IMR-90 (cell line): Measurements from ENCODE around the gene CTSL. TPM values are rescaled to one million over a fixed set of nuclear protein-coding genes. Genes with fewer than 3 reads are reported as not detected.

ENCODE experiments used
- ATAC-seq: fragments of 200-7000 bp; cut with Tn5 transposase; 2 replicates; pipeline ENCODE4 v1.9.1; 2020; ENCODE audit warnings: low read depth, mild to moderate bottlenecking, moderate library complexity
- BruUV-seq: library from RNA; stranded (reverse); fragments of 400-500 nt; replicated peaks from 2 replicates; lab custom pipeline; 2021; lab: Mats Ljungman, UMichigan
- CTCF ChIA-PET: fragments of 300-600 bp; formaldehyde crosslinking; extraction: SDS; loops from one replicate; lab custom pipeline; 2021; ENCODE audit warnings: antibody characterized with exemption; lab: Yijun Ruan, JAX
- POLR2A ChIA-PET: fragments of 300-600 bp; sonication (Branson Sonifier 250); formaldehyde crosslinking; loops from one replicate; lab custom pipeline; 2022; ENCODE audit warnings: antibody characterized with exemption; ENCODE audit not compliant: unreplicated experiment; lab: Charles Lee
- DNase-seq: peaks from one replicate; pipeline ENCODE4 v3.0.0; 2013
- H2AFZ ChIP-seq: replicated peaks from 2 replicates; pipeline ENCODE3; 2013; ENCODE audit warnings: low read length, mild to moderate bottlenecking; ENCODE audit not compliant: poor library complexity
- H2AK5ac ChIP-seq: 2 replicates; pipeline ENCODE4 v1.6.1; 2013; ENCODE audit warnings: low read depth, low read length, inconsistent platforms
- H2AK9ac ChIP-seq: replicated peaks from 2 replicates; pipeline ENCODE3; 2013; ENCODE audit warnings: mild to moderate bottlenecking, low read depth, low read length, moderate library complexity; ENCODE audit not compliant: poor library complexity
- H2BK120ac ChIP-seq: 2 replicates; pipeline ENCODE4 v1.6.1; 2013; ENCODE audit warnings: low read depth, low read length, inconsistent platforms
- H2BK15ac ChIP-seq: 3 replicates; pipeline ENCODE4 v1.6.1; 2013; ENCODE audit warnings: low read depth, low read length, inconsistent platforms
- H2BK20ac ChIP-seq: 2 replicates; pipeline ENCODE4 v1.6.1; 2013; ENCODE audit warnings: low read depth, mild to moderate bottlenecking, inconsistent platforms, low read length, moderate library complexity
- H2BK5ac ChIP-seq: 2 replicates; pipeline ENCODE4 v1.6.1; 2013; ENCODE audit warnings: mild to moderate bottlenecking, low read depth, low read length, inconsistent platforms; ENCODE audit not compliant: poor library complexity, severe bottlenecking
- H3K14ac ChIP-seq: replicated peaks from 2 replicates; pipeline ENCODE4 v1.6.1; 2013; ENCODE audit warnings: low read depth, low read length, inconsistent platforms
- H3K18ac ChIP-seq: 2 replicates; pipeline ENCODE4 v1.6.1; 2013; ENCODE audit warnings: low read depth, low read length, control low read depth
- H3K23ac ChIP-seq: 2 replicates; pipeline ENCODE4 v1.6.1; 2013; ENCODE audit warnings: low read depth, low read length, inconsistent platforms
- H3K27ac ChIP-seq: 2 replicates; pipeline ENCODE4 v1.5.1; 2013; ENCODE audit warnings: mild to moderate bottlenecking, control low read depth, low read length; ENCODE audit not compliant: insufficient read depth
- H3K27me3 ChIP-seq: 2 replicates; pipeline ENCODE4 v1.6.1; 2013; ENCODE audit warnings: low read length; ENCODE audit not compliant: control insufficient read depth, insufficient read depth
- H3K36me3 ChIP-seq: 2 replicates; pipeline ENCODE4 v1.6.1; 2013; ENCODE audit warnings: low read length, mixed read lengths; ENCODE audit not compliant: control insufficient read depth, insufficient read depth
- H3K4ac ChIP-seq: 2 replicates; pipeline ENCODE4 v1.6.1; 2013; ENCODE audit warnings: low read depth, low read length, inconsistent platforms
- H3K4me1 ChIP-seq: 2 replicates; pipeline ENCODE4 v1.6.1; 2013; ENCODE audit warnings: low read length, mixed read lengths; ENCODE audit not compliant: control insufficient read depth, insufficient read depth
- H3K4me2 ChIP-seq: 2 replicates; pipeline ENCODE4 v1.6.1; 2013; ENCODE audit warnings: low read depth, mild to moderate bottlenecking, control low read depth, low read length, moderate library complexity
- H3K4me3 ChIP-seq: 2 replicates; pipeline ENCODE4 v1.5.1; 2013; ENCODE audit warnings: low read depth, mild to moderate bottlenecking, control low read depth, low read length, moderate library complexity; ENCODE audit not compliant: insufficient read depth
- H3K56ac ChIP-seq: 2 replicates; pipeline ENCODE4 v1.6.1; 2013; ENCODE audit warnings: low read length, inconsistent platforms; ENCODE audit not compliant: insufficient read depth; ENCODE audit errors: extremely low read depth
- H3K79me1 ChIP-seq, 2 experiments: 2 replicates each; pipeline ENCODE4 v1.6.1; 2013; ENCODE audit warnings: low read length in 2 of 2, inconsistent platforms in 1 of 2, low read depth in 1 of 2
- H3K9ac ChIP-seq: 2 replicates; pipeline ENCODE4 v1.6.1; 2013; ENCODE audit warnings: low read depth, low read length, control low read depth
- H3K9me1 ChIP-seq: 2 replicates; pipeline ENCODE4 v1.6.1; 2013; ENCODE audit warnings: low read length, inconsistent platforms; ENCODE audit not compliant: insufficient read depth
- H3K9me3 ChIP-seq: 2 replicates; pipeline ENCODE4 v1.6.1; 2013; ENCODE audit warnings: low read length; ENCODE audit not compliant: control insufficient read depth, insufficient read depth
- H4K20me1 ChIP-seq: 2 replicates; pipeline ENCODE4 v1.6.1; 2013; ENCODE audit warnings: low read length, inconsistent platforms; ENCODE audit not compliant: insufficient read depth
- H4K5ac ChIP-seq: 2 replicates; pipeline ENCODE4 v1.6.1; 2013; ENCODE audit warnings: mild to moderate bottlenecking, low read depth, low read length, control low read depth
- H4K8ac ChIP-seq, 2 experiments: 2 replicates each; pipeline ENCODE4 v1.6.1; 2013; ENCODE audit warnings: low read depth in 2 of 2, low read length in 2 of 2, control low read depth in 1 of 2, inconsistent platforms in 1 of 2
- H4K91ac ChIP-seq: 2 replicates; pipeline ENCODE4 v1.6.1; 2013; ENCODE audit warnings: low read depth, low read length, inconsistent platforms; ENCODE audit not compliant: insufficient read depth
- BHLHE40 ChIP-seq: fragments of 150-350 bp; IDR thresholded peaks from 2 replicates; pipeline ENCODE4 v1.6.1; 2016; ENCODE audit warnings: mild to moderate bottlenecking, low read depth, low read length
- CEBPB ChIP-seq: IDR thresholded peaks from 2 replicates; pipeline ENCODE4 v1.6.1; 2012; ENCODE audit warnings: low read depth, low read length, improper control_type of control experiment
- CHD1 ChIP-seq: IDR thresholded peaks from 2 replicates; pipeline ENCODE4 v1.6.1; 2012; ENCODE audit warnings: low read depth, low read length, improper control_type of control experiment
- CTCF ChIP-seq: conservative IDR thresholded peaks from 2 replicates; pipeline ENCODE4 v1.5.1; 2012; ENCODE audit warnings: mild to moderate bottlenecking, low read depth, low read length, improper control_type of control experiment
- ELK1 ChIP-seq: fragments of 150-350 bp; IDR thresholded peaks from 2 replicates; pipeline ENCODE4 v1.6.1; 2016; ENCODE audit warnings: low read depth, mild to moderate bottlenecking, low read length, moderate library complexity, borderline replicate concordance
- FOS ChIP-seq: fragments of 150-350 bp; IDR thresholded peaks from 2 replicates; pipeline ENCODE4 v1.6.1; 2016; ENCODE audit warnings: low read depth, low read length
- MAFK ChIP-seq: IDR thresholded peaks from 2 replicates; pipeline ENCODE4 v1.6.1; 2012; ENCODE audit warnings: low read depth, low read length, improper control_type of control experiment
- MAZ ChIP-seq: IDR thresholded peaks from 2 replicates; pipeline ENCODE4 v1.6.1; 2012; ENCODE audit warnings: low read depth, mild to moderate bottlenecking, low read length, improper control_type of control experiment, moderate library complexity, borderline replicate concordance
- MXI1 ChIP-seq: IDR thresholded peaks from 2 replicates; pipeline ENCODE4 v1.6.1; 2012; ENCODE audit warnings: low read depth, mild to moderate bottlenecking, low read length, moderate library complexity, borderline replicate concordance
- NFE2L2 ChIP-seq: fragments of 150-350 bp; IDR thresholded peaks from 2 replicates; pipeline ENCODE4 v1.6.1; 2016; ENCODE audit warnings: low read depth, mild to moderate bottlenecking, low read length
- POLR2A ChIP-seq: IDR thresholded peaks from 2 replicates; pipeline ENCODE4 v1.6.1; 2012; ENCODE audit warnings: mild to moderate bottlenecking, low read depth, low read length
- RAD21 ChIP-seq: IDR thresholded peaks from 2 replicates; pipeline ENCODE4 v1.6.1; 2012; ENCODE audit warnings: low read length, improper control_type of control experiment
- RCOR1 ChIP-seq: IDR thresholded peaks from 2 replicates; pipeline ENCODE4 v1.6.1; 2012; ENCODE audit warnings: mild to moderate bottlenecking, low read length, improper control_type of control experiment; ENCODE audit not compliant: insufficient replicate concordance
- RFX5 ChIP-seq: IDR thresholded peaks from 2 replicates; pipeline ENCODE4 v1.8.0; 2012; ENCODE audit warnings: low read depth, mild to moderate bottlenecking, low read length, moderate library complexity
- SMC3 ChIP-seq: fragments of 150-350 bp; IDR thresholded peaks from 2 replicates; pipeline ENCODE4 v1.6.1; 2016; ENCODE audit warnings: low read depth, mild to moderate bottlenecking, antibody characterized with exemption, low read length, moderate library complexity
- USF2 ChIP-seq: fragments of 150-350 bp; IDR thresholded peaks from 2 replicates; pipeline ENCODE4 v1.6.1; 2017; ENCODE audit warnings: mild to moderate bottlenecking, antibody characterized with exemption, low read length, low read depth
- WGBS, 2 experiments: methylation state at CpG; one replicate each; pipeline versions ENCODE4 v1.1.5 to v1.1.7; 2013; ENCODE audit warnings: missing lambda C conversion rate in 2 of 2; ENCODE audit not compliant: insufficient read length in 1 of 2; ENCODE audit errors: extremely low coverage in 2 of 2; 5-methylcytosine and 5-hydroxymethylcytosine counted together
- dilution Hi-C: fragments of 300-500 bp; cut with HindIII; formaldehyde crosslinking; loops from one replicate; pipeline ENCODE4 v1.14.3; 2018; ENCODE audit warnings: low sequenced_read_pairs; ENCODE audit not compliant: unreplicated experiment
- in situ Hi-C: fragments of 300-500 bp; cut with MboI; formaldehyde crosslinking; loops from 3 replicates; pipeline ENCODE4 v1.14.3; 2019; ENCODE audit warnings: low sequenced_read_pairs, inconsistent platforms, mixed read lengths
- intact Hi-C: fragments of 100-400 bp; cut with micrococcal nuclease; formaldehyde crosslinking; loops from 2 replicates; pipeline ENCODE4 v1.10.0; 2022
- polyA plus RNA-seq, 3 experiments: library from polyadenylated mRNA; depleted of rRNA; stranded (reverse); fragments of >200 nt; gene quantifications; 2 replicates each; pipeline ENCODE4 v1.2.3, GENCODE V29; 2012; ENCODE audit warnings: low replicate concordance in 1 of 3
- total RNA-seq: library from RNA; depleted of rRNA; stranded (reverse); fragments of >200 nt; gene quantifications from 2 replicates; pipeline ENCODE4 v1.2.3, GENCODE V29; 2012

CTSL gene
- total and polyA plus RNA-seq, 2 of the 4 experiments (the other 2 are of a cell fraction): 57.0 to 112 TPM

GRCh38 chr9:87706066-87706739, 19.7 kb upstream of the CTSL start:
- H4K20me1 ChIP-seq: no peaks in the 10 kb centered on the region
- no peak overlapping the region for H3K14ac ChIP-seq
- no peak overlapping the region for H3K27ac ChIP-seq
- ChIA-PET POLR2A (no interaction called here), CTCF (no interaction called here)
- TF ChIP-seq MAZ (no peak), BHLHE40 (no peak), USF2 (no peak), RFX5 (no peak), MAFK (no peak), NFE2L2 (no peak), CTCF (no peak), RCOR1 (no peak), FOS (no peak), SMC3 (no peak), POLR2A (no peak), CHD1 (no peak), RAD21 (no peak), ELK1 (no peak), CEBPB (no peak), MXI1 (no peak)
- no peak overlapping the region for H4K8ac ChIP-seq
- intact Hi-C loops: no loop called here
- DNase-seq (no peak), ATAC-seq (no peak)
- dilution Hi-C loops: no loop called here
- no peak overlapping the region for H2BK5ac ChIP-seq
- H3K4me3 ChIP-seq: no peak overlapping the region
- peak overlapping the region; percentile 79 for H2AK9ac ChIP-seq
- H3K79me1 ChIP-seq: no peaks in the 10 kb centered on the region
- in situ Hi-C loops: loop anchor here (25.0 kb wide), 1 partner anchor 856 kb away; no protein-coding TSS in a partner anchor
- peak overlapping the region; percentile 23 for H2AFZ ChIP-seq
- H4K5ac ChIP-seq: no peak overlapping the region
- H3K9me1 ChIP-seq: no peaks in the 10 kb centered on the region
- H3K18ac ChIP-seq: no peak overlapping the region
- no peak overlapping the region for H2AK5ac ChIP-seq
- H3K23ac ChIP-seq: no peak overlapping the region
- H3K9me3 ChIP-seq: no peaks in the 10 kb centered on the region
- H3K4me1 ChIP-seq: no peaks in the 10 kb centered on the region; the same call in 1 of the 2 replicates
- H3K56ac ChIP-seq: no peak overlapping the region
- H2BK20ac ChIP-seq: no peak overlapping the region
- WGBS, 2 experiments: 95% methylated on average over 11 of the region's 39 CpGs; no CpG with 5 or more reads in 1 of the 2 experiments
- H3K4me2 ChIP-seq: no peak overlapping the region
- H4K91ac ChIP-seq: no peak overlapping the region
- H3K36me3 ChIP-seq: no peaks in the 10 kb centered on the region
- no TSS peak for BruUV-seq
- H3K4ac ChIP-seq: no peak overlapping the region
- no peak overlapping the region for H2BK15ac ChIP-seq
- no peak overlapping the region for H3K9ac ChIP-seq
- no peak overlapping the region for H2BK120ac ChIP-seq
- no peaks in the 10 kb centered on the region for H3K27me3 ChIP-seq
